Ureter (tissue), 1 donor: ENCODE results near the gene CEP41. TPM values are rescaled to one million over a fixed set of nuclear protein-coding genes. Genes with fewer than 3 reads are reported as not detected.

Experiments
- DNase-seq: peaks from one replicate; pipeline ENCODE4 v3.0.0-alpha.2; 2020; ENCODE audit warnings: low spot score
- total RNA-seq: library from RNA; stranded (reverse); gene quantifications from one replicate; pipeline ENCODE4 v1.2.4, GENCODE V29; 2023
- donor health status: DM: yes; HTN: yes; CAD: no.

CEP41 gene
- total RNA-seq, 1 donor from 2014 or later = 16.4 TPM

DNA sequence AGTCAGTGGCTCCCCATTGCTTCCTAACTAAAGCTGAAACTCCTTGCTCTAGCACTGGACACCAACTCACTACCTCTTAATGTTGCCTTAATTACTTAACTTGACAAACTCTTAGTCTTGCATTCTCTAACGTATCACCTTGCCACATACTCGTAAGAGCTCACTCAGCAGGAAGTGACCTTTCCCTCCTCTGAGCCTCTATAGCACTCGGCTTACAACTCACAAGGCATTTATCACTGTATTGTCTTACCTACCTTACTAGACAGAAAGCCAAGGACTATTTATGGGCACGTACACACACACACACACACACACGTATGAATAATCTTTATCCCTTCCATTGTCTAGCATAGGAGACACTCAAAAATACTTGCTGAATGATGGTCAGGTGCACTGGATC is 21.2 kb downstream of the CEP41 start:
- no peak for DNase-seq

- no peak for DNase-seq
Observed at GRCh38 chr7:130418306-130418705, 22.5 kb downstream of the CEP41 start.

- no peak for DNase-seq
Observed at GRCh38 chr7:130417213-130417612, 23.6 kb downstream of the CEP41 start.

GRCh38 chr7:130415006-130415405 is 25.8 kb downstream of the CEP41 start:
- DNase-seq = no peak

DNA sequence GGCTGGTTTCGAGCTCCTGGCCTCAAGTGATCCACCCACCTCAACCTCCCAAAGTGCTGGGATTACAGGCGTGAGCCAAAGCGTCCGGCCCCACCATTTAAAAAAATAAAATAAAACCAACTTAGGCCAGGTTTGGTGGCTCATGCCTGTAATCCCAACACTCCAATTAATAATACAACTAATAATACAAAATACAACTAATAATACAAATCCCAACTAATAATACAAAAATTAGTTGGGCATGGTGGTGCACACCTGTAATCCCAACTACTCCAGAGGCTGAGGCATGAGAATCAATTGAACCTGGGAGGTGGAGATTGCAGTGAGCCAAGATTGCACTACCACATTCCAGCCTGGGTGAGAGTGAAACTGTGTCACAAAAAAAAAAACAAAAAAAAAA is 27.6 kb downstream of the CEP41 start:
- DNase-seq = no peak

GRCh38 chr7:130410868-130411541 is 29.8 kb downstream of the CEP41 start:
- no peak for DNase-seq

GRCh38 chr7:130409712-130410072 is 31.1 kb downstream of the CEP41 start:
- DNase-seq = no peak

DNA sequence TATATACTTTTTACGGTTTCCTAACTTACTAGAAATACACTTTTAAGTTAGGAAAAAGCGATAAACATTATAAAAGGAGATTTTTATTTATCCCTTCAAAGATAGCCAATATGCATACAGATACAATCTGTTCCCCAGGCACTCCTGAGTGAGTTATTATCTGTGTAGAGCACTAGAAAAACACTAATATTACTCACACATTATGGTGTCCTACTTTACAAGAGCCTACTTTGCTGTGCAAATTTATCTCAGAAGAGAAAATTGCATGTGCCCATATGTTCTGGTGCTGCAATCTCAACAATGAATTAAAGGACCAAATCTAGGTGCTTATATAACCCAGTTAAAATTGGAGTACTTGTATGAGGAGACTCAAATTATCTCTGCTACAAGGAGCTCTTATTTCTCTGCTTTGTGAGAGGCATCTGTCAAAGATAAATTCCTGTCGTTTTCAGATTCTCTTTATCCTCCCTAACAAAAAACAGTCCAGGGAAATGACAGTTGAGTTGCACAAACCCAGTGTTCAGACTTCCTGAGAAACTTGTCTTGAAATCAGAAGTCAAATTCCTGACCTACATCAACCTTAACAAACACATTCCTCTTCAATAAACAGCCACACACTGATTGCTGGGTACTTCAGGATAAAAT is 31.6 kb downstream of the CEP41 start:
- DNase-seq = no peak

- DNase-seq = no peak
Observed at GRCh38 chr7:130405003-130405402, 35.8 kb downstream of the CEP41 start.

DNA sequence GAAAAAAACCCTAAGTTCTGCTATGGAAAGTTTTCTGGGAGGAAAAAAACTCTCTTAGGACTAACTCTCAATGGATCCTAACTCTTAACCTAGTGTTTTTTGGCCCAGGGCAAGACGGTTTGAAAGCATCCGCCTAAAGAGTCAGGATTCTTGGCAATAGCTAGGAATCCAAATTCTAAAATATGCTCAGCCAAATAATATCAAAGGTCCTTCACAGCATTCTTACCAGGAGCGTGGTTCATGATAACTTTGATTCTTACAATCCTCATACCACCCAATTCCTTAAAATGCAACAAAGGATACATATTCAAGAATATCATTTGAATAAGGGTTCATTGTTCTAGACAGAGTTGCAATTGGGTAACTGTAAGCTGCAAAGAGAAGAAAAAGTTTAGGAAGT is 39.2 kb downstream of the CEP41 start:
- DNase-seq = no peak

DNA sequence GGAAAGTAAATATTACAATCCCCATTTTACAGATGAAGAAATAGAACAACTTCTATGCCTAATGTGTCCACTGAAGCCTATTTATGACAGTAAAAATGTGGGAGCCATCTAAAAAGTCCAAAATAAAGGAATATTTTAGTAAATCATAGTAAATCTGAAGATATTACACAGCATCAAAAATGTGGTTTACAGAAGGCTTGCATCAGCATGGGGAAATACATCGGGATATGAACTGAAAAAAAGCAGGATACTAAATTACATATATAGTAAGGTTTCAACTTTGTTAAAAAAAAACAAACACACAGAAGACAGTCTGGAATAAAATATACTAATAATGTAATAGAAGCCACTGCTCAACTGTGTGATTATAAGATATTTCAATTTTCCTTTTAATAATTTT is 39.7 kb downstream of the CEP41 start:
- DNase-seq = no peak

DNA sequence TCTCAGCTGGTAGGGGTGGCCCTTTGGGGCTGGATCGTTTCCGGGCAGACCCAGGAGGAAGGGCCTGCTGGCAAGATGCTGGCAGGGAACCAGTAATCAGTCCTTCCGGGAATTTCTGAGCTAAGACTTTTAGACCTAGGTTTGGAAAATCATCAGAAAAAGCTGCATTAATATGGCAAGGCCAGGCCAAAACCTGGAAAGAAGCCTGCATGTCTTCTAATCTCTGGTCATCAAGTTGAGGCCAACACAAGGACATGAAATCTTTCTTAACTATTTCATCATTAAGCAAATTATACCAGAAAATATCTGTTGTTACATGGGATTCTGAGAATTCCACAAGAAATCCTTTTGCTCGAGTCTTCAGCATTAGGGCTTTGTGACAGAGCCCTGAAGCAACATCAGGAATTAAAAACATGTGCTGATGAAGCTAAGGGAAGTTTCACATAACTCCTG is 40.7 kb downstream of the CEP41 start:
- no peak for DNase-seq

DNA sequence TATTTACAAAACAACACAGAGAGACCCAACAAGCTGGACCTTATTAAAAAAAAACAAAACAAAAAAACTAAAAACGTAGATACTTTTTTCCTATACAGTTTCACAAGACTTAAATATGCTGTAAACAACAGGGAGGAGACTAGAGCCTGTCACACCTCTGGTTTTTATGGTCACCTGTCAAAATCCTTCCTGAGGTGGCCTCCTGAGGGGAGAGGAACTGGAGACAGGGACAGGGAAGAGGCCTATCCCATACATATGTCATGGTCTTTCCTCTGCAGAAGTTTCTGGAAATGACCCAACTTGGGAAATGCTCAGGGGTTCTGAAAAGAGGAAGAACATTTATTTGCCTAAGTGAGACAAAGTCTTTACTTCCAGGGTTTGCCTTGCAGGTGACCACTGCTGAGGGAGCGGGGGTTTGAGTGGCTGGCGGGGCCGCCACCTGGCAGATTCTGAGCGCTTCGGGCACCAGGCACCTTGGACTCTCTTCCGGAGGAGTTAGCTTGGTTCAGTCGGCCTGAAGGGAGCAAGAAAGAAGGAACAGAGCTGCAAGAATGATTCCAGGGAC is 42.2 kb downstream of the CEP41 start:
- no peak for DNase-seq

DNA sequence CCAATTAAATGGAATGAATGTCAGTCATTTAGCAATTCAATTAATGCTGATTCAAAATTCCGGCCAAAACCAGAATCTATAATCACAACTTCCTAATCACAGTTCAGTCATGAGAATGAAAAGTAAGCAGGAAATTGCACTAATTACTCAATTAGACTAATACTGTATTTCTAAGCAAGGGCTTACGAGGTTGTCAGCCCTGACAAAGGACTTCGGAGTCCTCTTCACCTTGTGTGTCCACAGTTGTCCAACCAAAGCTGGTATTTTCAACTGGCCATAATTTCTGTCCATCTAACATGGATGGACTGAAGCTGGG is 43.1 kb downstream of the CEP41 start:
- no peak for DNase-seq

DNA sequence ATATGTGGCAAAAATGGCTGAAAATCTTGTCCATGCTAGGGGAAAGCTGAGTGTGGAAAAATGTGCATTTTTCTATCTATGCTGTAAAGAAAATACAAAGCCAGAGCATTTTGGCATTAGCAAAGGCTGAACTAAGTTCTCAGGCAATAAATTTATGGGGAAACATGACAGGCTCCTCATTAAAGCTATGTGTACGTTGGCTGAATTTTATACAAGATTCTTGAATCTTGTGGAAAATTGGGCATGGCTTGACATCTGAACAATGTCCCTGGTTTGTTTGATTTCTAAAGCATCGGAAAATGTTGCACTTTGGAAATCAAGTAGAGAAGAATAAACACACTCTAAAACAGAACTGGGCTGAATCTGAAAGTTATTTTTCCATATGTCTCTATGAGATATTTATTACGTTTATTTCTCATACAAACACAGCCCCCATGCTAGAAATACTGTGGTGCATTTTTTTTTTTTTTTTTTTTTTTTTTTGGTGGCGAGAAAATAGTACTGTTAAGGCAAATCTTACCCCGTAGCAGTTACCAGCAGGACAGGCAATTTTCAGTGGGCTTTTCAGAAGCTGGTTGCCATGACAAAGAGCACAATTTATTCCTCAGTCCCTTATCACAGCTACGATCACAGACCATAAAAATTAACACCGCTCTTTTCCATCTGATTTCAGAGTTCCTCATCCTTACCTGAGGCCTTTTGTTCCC is 43.6 kb downstream of the CEP41 start:
- DNase-seq = no peak

- DNase-seq = no peak
Observed at GRCh38 chr7:130396109-130396508, 44.7 kb downstream of the CEP41 start.

DNA sequence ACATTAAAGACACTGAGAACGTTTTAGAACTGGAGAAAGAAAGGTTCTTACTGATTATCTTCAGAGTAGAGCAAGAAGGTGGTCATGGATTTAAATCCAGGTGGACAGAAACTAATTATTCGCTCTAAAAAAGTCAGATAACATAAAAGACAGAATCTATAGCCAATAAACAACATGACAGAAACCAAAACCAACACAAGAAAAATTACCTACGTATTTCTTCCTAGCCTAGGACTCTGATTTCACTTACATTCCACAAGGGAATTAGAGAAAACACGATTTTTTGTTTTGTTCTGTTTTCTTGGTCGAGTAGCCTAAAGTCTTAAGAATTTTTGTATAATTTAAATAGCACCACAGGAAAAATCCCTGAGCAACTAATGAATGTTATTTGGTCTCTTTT is 45.4 kb downstream of the CEP41 start:
- no peak for DNase-seq

- no peak for DNase-seq
Observed at GRCh38 chr7:130394421-130395195, 46.2 kb downstream of the CEP41 start.

- no peak for DNase-seq
Observed at GRCh38 chr7:130393841-130394411, 46.9 kb downstream of the CEP41 start.

DNA sequence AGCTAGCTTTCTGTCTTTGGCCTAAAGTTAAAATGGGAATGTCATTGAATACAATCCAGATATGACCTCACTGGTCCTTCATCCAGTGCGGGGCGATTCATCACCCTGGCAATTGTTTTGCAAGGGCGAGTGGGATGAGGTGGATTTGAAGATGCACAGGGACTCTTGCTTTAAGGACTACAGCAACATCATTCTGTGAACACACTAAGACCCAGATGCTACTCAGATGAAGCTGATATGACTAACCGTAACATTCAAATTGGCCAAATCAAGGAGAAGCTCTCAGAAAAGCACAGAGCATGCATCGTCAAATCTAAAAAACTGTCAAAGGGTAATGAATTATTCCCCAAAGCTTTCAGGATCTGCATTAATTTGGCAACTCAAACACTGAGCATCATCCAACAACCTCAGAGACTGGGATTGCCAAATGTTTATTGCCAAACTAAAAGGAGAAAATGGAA is 47.7 kb downstream of the CEP41 start:
- no peak for DNase-seq

- DNase-seq = no peak
Observed at GRCh38 chr7:130390486-130390885, 50.3 kb downstream of the CEP41 start.

GRCh38 chr7:130388671-130389070 is 52.1 kb downstream of the CEP41 start:
- no peak for DNase-seq
